Endothelial cell of umbilical vein (primary cell): ENCODE results near the gene MCM9. TPM values are rescaled to one million over a fixed set of nuclear protein-coding genes. Genes with fewer than 3 reads are reported as not detected.

Source experiments
- BruUV-seq: library from RNA; stranded (reverse); fragments of 400-500 nt; replicated peaks from 2 replicates; lab custom pipeline; 2021; lab: Mats Ljungman, UMichigan
- CTCF ChIA-PET: fragments of 300-600, 350-600 bp; sonication (Branson Sonifier 250); formaldehyde crosslinking; loops from one replicate; lab custom pipeline; 2021; ENCODE audit warnings: antibody characterized with exemption, inconsistent platforms; lab: Charles Lee
- POLR2A ChIA-PET: fragments of 300-600, 350-600 bp; sonication (Branson Sonifier 250); formaldehyde crosslinking; loops from one replicate; lab custom pipeline; 2021; ENCODE audit warnings: antibody characterized with exemption, inconsistent platforms; lab: Charles Lee
- DNase-seq: peaks from one replicate; pipeline ENCODE4 v3.0.0-alpha.2; 2011; ENCODE audit warnings: low read depth, low spot score
- FAIRE-seq: peaks from 2 replicates; lab custom pipeline; 2011; peaks lifted over from hg19 to GRCh38; lab: Jason Lieb, UNC
- H2AFZ ChIP-seq: 2 replicates; pipeline ENCODE4 v1.6.0; 2012; ENCODE audit warnings: low read depth, low read length, control low read depth, inconsistent platforms
- H3K27ac ChIP-seq: 2 replicates; pipeline ENCODE4 v1.5.1; 2011; ENCODE audit warnings: low read depth, mild to moderate bottlenecking, control low read depth, low read length, moderate library complexity; ENCODE audit not compliant: insufficient read depth
- H3K27me3 ChIP-seq, 2 experiments: 2 replicates each; pipeline versions ENCODE4 v1.6.0 to v1.6.1; 2011; ENCODE audit warnings: low read length in 2 of 2, mixed read lengths in 1 of 2; ENCODE audit not compliant: control insufficient read depth in 2 of 2, insufficient read depth in 2 of 2
- H3K36me3 ChIP-seq, 2 experiments: 2 replicates in 1 of 2; 3 replicates in 1 of 2; pipeline ENCODE4 v1.5.1; 2011; ENCODE audit warnings: low read length in 2 of 2, mild to moderate bottlenecking in 1 of 2, moderate library complexity in 1 of 2; ENCODE audit not compliant: control insufficient read depth in 2 of 2, insufficient read depth in 2 of 2; ENCODE audit errors: extremely low read depth in 1 of 2
- H3K4me1 ChIP-seq: 3 replicates; pipeline ENCODE4 v1.5.1; 2011; ENCODE audit warnings: mild to moderate bottlenecking, low read length; ENCODE audit not compliant: control insufficient read depth, insufficient read depth; ENCODE audit errors: extremely low read depth
- H3K4me2 ChIP-seq: 2 replicates; pipeline ENCODE4 v1.6.1; 2011; ENCODE audit warnings: low read length, control low read depth, mixed read lengths; ENCODE audit not compliant: insufficient read depth
- H3K4me3 ChIP-seq, 3 experiments: fragments of 200-600 bp in 1 of 3; sonication (generic), shearing (Covaris generic) in 1 of 3; replicated peaks in 1 of 3; 2 replicates each; pipeline ENCODE4 v1.5.1; 2011 to 2016; ENCODE audit warnings: control low read depth in 3 of 3, low read length in 3 of 3, mild to moderate bottlenecking in 2 of 3, inconsistent platforms in 1 of 3, low read depth in 1 of 3, moderate library complexity in 1 of 3; ENCODE audit not compliant: insufficient read depth in 1 of 3
- H3K79me2 ChIP-seq: 2 replicates; pipeline ENCODE4 v1.6.0; 2012; ENCODE audit warnings: low read length, inconsistent platforms; ENCODE audit not compliant: control insufficient read depth, insufficient read depth
- H3K9ac ChIP-seq: replicated peaks from 2 replicates; pipeline ENCODE3; 2011; ENCODE audit warnings: low read length, control low read depth; ENCODE audit not compliant: insufficient read depth; ENCODE audit errors: extremely low read depth
- H3K9me1 ChIP-seq: replicated peaks from 3 replicates; pipeline ENCODE4 v1.6.0; 2011; ENCODE audit warnings: mild to moderate bottlenecking, low read length; ENCODE audit not compliant: control insufficient read depth, insufficient read depth; ENCODE audit errors: extremely low read depth
- H3K9me3 ChIP-seq: replicated peaks from 2 replicates; pipeline ENCODE4 v1.5.1; 2012; ENCODE audit warnings: low read length, inconsistent platforms; ENCODE audit not compliant: control insufficient read depth, insufficient read depth
- H4K20me1 ChIP-seq: replicated peaks from 2 replicates; pipeline ENCODE3; 2011; ENCODE audit warnings: mild to moderate bottlenecking, low read length; ENCODE audit not compliant: control insufficient read depth, insufficient read depth; ENCODE audit errors: extremely low read depth
- EZH2 ChIP-seq: IDR thresholded peaks from 2 replicates; pipeline ENCODE4 v1.6.1; 2012; ENCODE audit warnings: borderline replicate concordance, low read depth, mild to moderate bottlenecking, moderate library complexity, low read length, inconsistent platforms; ENCODE audit not compliant: severe bottlenecking
- FOS ChIP-seq: IDR thresholded peaks from 2 replicates; pipeline ENCODE4 v1.6.1; 2011; ENCODE audit warnings: mild to moderate bottlenecking, low read length, moderate library complexity, borderline replicate concordance; ENCODE audit not compliant: insufficient read depth
- GATA2 ChIP-seq: IDR thresholded peaks from 2 replicates; pipeline ENCODE4 v1.7.0; 2011; ENCODE audit warnings: low read depth, mild to moderate bottlenecking, moderate library complexity, mixed read lengths, low read length; ENCODE audit not compliant: insufficient read length, insufficient read depth
- JUN ChIP-seq: IDR thresholded peaks from 2 replicates; pipeline ENCODE4 v1.6.1; 2011; ENCODE audit warnings: borderline replicate concordance, low read depth; ENCODE audit not compliant: insufficient read length, insufficient read depth
- MAX ChIP-seq: IDR thresholded peaks from 2 replicates; pipeline ENCODE4 v1.6.1; 2011; ENCODE audit not compliant: insufficient read depth, insufficient read length
- MYC ChIP-seq: IDR thresholded peaks from one replicate; pipeline ENCODE4 v1.6.1; 2011; ENCODE audit warnings: mild to moderate bottlenecking, low read depth, low read length
- POLR2A ChIP-seq: IDR thresholded peaks from 2 replicates; pipeline ENCODE4 v1.6.1; 2012; ENCODE audit warnings: low read depth, mild to moderate bottlenecking, control low read depth, low read length
- POLR2AphosphoS5 ChIP-seq: IDR thresholded peaks from 2 replicates; pipeline ENCODE4 v1.6.1; 2012; ENCODE audit warnings: low read depth, mild to moderate bottlenecking, control low read depth, low read length, moderate library complexity; ENCODE audit not compliant: insufficient read depth
- dilution Hi-C: fragments of 300-500 bp; cut with MboI; formaldehyde crosslinking; loops from one replicate; pipeline ENCODE4 v1.15.0; 2019; ENCODE audit warnings: low sequenced_read_pairs; ENCODE audit not compliant: extremely low pct_ligation_motif_present
- intact Hi-C: fragments of 100-400 bp; cut with micrococcal nuclease; formaldehyde crosslinking; loops from one replicate; pipeline ENCODE4 v1.10.0; 2022
- polyA plus RNA-seq, 4 experiments: library from polyadenylated mRNA; depleted of rRNA in 3 of 4; stranded (reverse) in 3 of 4; unstranded in 1 of 4; fragments of >200 nt; gene quantifications; 2 replicates each; pipeline versions ENCODE4 v1.2.1 to v1.2.3, GENCODE V29; 2011 to 2012; ENCODE audit warnings: missing spikeins in 1 of 4
- total RNA-seq: library from RNA; stranded (reverse); gene quantifications from 2 replicates; pipeline ENCODE4 v1.2.3, GENCODE V29; 2021
- TF ChIP-seq, protein P1 (sequence below), 2 donors: IDR thresholded peaks; 1 replicate in 1 of 2; 2 replicates in 1 of 2; pipeline ENCODE4 v1.5.1; 2011; ENCODE audit warnings: low read length in 2 of 2, mild to moderate bottlenecking in 2 of 2, moderate library complexity in 2 of 2, control low read depth in 1 of 2, inconsistent platforms in 1 of 2, low read depth in 1 of 2; ENCODE audit not compliant: insufficient read depth in 1 of 2; ENCODE audit errors: extremely low read depth in 1 of 2

MCM9 gene
- total and polyA plus RNA-seq, 2 donors (not counting 3 experiments of a cell fraction or from before 2014, with no cell fraction given) = 2.0 to 14.1 TPM

GRCh38 chr6:118953391-118953790, 18.4 kb upstream of the MCM9 start:
- TF ChIP-seq EZH2 (no peak), FOS (no peak), JUN (no peak), MYC (no peak), POLR2A (no peak), MAX (no peak), GATA2 (no peak), POLR2AphosphoS5 (no peak)
- TF ChIP-seq, protein P1, sequence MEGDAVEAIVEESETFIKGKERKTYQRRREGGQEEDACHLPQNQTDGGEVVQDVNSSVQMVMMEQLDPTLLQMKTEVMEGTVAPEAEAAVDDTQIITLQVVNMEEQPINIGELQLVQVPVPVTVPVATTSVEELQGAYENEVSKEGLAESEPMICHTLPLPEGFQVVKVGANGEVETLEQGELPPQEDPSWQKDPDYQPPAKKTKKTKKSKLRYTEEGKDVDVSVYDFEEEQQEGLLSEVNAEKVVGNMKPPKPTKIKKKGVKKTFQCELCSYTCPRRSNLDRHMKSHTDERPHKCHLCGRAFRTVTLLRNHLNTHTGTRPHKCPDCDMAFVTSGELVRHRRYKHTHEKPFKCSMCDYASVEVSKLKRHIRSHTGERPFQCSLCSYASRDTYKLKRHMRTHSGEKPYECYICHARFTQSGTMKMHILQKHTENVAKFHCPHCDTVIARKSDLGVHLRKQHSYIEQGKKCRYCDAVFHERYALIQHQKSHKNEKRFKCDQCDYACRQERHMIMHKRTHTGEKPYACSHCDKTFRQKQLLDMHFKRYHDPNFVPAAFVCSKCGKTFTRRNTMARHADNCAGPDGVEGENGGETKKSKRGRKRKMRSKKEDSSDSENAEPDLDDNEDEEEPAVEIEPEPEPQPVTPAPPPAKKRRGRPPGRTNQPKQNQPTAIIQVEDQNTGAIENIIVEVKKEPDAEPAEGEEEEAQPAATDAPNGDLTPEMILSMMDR (IDR thresholded peaks at IDR 0.05; ENCODE audit: extremely low read depth in 1 of 2, insufficient read depth in 1 of 2, low read depth in 1 of 2, low read length in 2 of 2) = no peak
- no peak overlapping the region for H3K4me3 ChIP-seq
- no peaks in the 10 kb centered on the region for H4K20me1 ChIP-seq
- no peak for FAIRE-seq
- dilution Hi-C loops (no loop called here), intact Hi-C loops (no loop called here)
- POLR2A ChIA-PET = no interaction called here
- DNase-seq = no peak
- no peak overlapping the region for H3K9ac ChIP-seq
- CTCF ChIA-PET = interaction anchor here (1.1 to 1.2 kb wide), 2 partner anchors 15 to 157 kb away, joined by 3 to 4 read pairs; no protein-coding TSS in a partner anchor
- H3K4me2 ChIP-seq = no peak overlapping the region
- no peaks in the 10 kb centered on the region for H3K4me1 ChIP-seq
- H3K27ac ChIP-seq = no peak overlapping the region
- no peaks in the 10 kb centered on the region for H3K27me3 ChIP-seq
- no peak overlapping the region for H2AFZ ChIP-seq
- no peaks in the 10 kb centered on the region for H3K9me1 ChIP-seq
- H3K9me3 ChIP-seq = no peaks in the 10 kb centered on the region
- no TSS peak for BruUV-seq
- H3K79me2 ChIP-seq = no peaks in the 10 kb centered on the region
- no peaks in the 10 kb centered on the region for H3K36me3 ChIP-seq
